Neural crest cell (in vitro differentiated cells): ENCODE data around the gene HACD2. TPM values are rescaled to one million over a fixed set of nuclear protein-coding genes. Genes with fewer than 3 reads are reported as not detected.
A peak's percentile ranks its signal among the peaks of the same experiment; 100 is the strongest.

Source experiments
- DNase-seq: peaks from one replicate; pipeline ENCODE4 v3.0.0; 2021; ENCODE audit warnings: low read depth, mixed read lengths, low spot score
- H3K27ac Mint-ChIP-seq: one replicate; pipeline ENCODE4 v1.8.0; 2021; ENCODE audit warnings: mild to moderate bottlenecking, mixed read lengths; ENCODE audit not compliant: unreplicated experiment
- H3K27me3 Mint-ChIP-seq: 2 replicates; pipeline ENCODE4 v1.8.0; 2021; ENCODE audit warnings: low read depth, mild to moderate bottlenecking, mixed read lengths
- H3K36me3 Mint-ChIP-seq: 2 replicates; pipeline ENCODE4 v1.8.0; 2021; ENCODE audit warnings: low read depth, mild to moderate bottlenecking, mixed read lengths
- H3K4me1 Mint-ChIP-seq: 2 replicates; pipeline ENCODE4 v1.8.0; 2021; ENCODE audit warnings: mixed read lengths
- H3K4me3 Mint-ChIP-seq: one replicate; pipeline ENCODE4 v1.8.0; 2021; ENCODE audit warnings: mild to moderate bottlenecking, mixed read lengths
- H3K9me3 Mint-ChIP-seq: 2 replicates; pipeline ENCODE4 v1.8.0; 2021; ENCODE audit warnings: mixed read lengths
- CTCF ChIP-seq: fragments of 200-600 bp; sonication (generic); conservative IDR thresholded peaks from 2 replicates; pipeline ENCODE4 v1.5.0; 2021; ENCODE audit warnings: antibody characterized with exemption, mild to moderate bottlenecking
- total RNA-seq: library from RNA; stranded (reverse); gene quantifications from 2 replicates; pipeline ENCODE4 v1.2.1, GENCODE V29; 2021

HACD2 gene
- total RNA-seq, 1 donor from 2014 or later = 26.5 TPM

- H3K9me3 Mint-ChIP-seq = no peaks in the 10 kb centered on the region
- no peak overlapping the region for H3K4me3 Mint-ChIP-seq
- no peak for TF ChIP-seq CTCF
- DNase-seq = no peak
- H3K4me1 Mint-ChIP-seq = peaks cover 19% of the 10 kb centered on the region
- no peaks in the 10 kb centered on the region for H3K27me3 Mint-ChIP-seq
- H3K36me3 Mint-ChIP-seq = peaks cover 3% of the 10 kb centered on the region
- no peak overlapping the region for H3K27ac Mint-ChIP-seq
Observed at GRCh38 chr3:123622766-123623165, 37.9 kb upstream of the HACD2 start.

- peaks cover 3% of the 10 kb centered on the region for H3K36me3 Mint-ChIP-seq
- H3K4me3 Mint-ChIP-seq = no peak overlapping the region
- peak overlapping the region; percentile 53 for H3K27ac Mint-ChIP-seq
- TF ChIP-seq CTCF = no peak
- no peak for DNase-seq
- H3K4me1 Mint-ChIP-seq = peaks cover 19% of the 10 kb centered on the region
- H3K27me3 Mint-ChIP-seq = no peaks in the 10 kb centered on the region
- H3K9me3 Mint-ChIP-seq = no peaks in the 10 kb centered on the region
Observed at GRCh38 chr3:123621850-123622189, 37.0 kb upstream of the HACD2 start.

GRCh38 chr3:123621186-123621849, 36.5 kb upstream of the HACD2 start:
- H3K27ac Mint-ChIP-seq = peak overlapping the region; percentile 53
- DNase-seq = no peak
- no peak for TF ChIP-seq CTCF
- no peak overlapping the region for H3K4me3 Mint-ChIP-seq
- H3K4me1 Mint-ChIP-seq = peaks cover 19% of the 10 kb centered on the region
- no peaks in the 10 kb centered on the region for H3K9me3 Mint-ChIP-seq
- no peaks in the 10 kb centered on the region for H3K27me3 Mint-ChIP-seq
- peaks cover 3% of the 10 kb centered on the region for H3K36me3 Mint-ChIP-seq

GRCh38 chr3:123620343-123620742, 35.5 kb upstream of the HACD2 start:
- peak overlapping the region; percentile 20 for H3K4me3 Mint-ChIP-seq
- no peaks in the 10 kb centered on the region for H3K27me3 Mint-ChIP-seq
- no peaks in the 10 kb centered on the region for H3K9me3 Mint-ChIP-seq
- H3K36me3 Mint-ChIP-seq = peaks cover 3% of the 10 kb centered on the region
- no peak for TF ChIP-seq CTCF
- DNase-seq = no peak
- peaks cover 19% of the 10 kb centered on the region for H3K4me1 Mint-ChIP-seq
- peak overlapping the region; percentile 73 for H3K27ac Mint-ChIP-seq

- no peak for DNase-seq
- H3K27ac Mint-ChIP-seq = peak overlapping the region; percentile 71
- no peak overlapping the region for H3K4me3 Mint-ChIP-seq
- H3K27me3 Mint-ChIP-seq = no peaks in the 10 kb centered on the region
- H3K4me1 Mint-ChIP-seq = peaks cover 19% of the 10 kb centered on the region
- no peaks in the 10 kb centered on the region for H3K9me3 Mint-ChIP-seq
- no peak for TF ChIP-seq CTCF
- peaks cover 3% of the 10 kb centered on the region for H3K36me3 Mint-ChIP-seq
Observed at GRCh38 chr3:123618768-123619484, 34.1 kb upstream of the HACD2 start.
